PC-3 (cell line): ENCODE data around the gene CEPT1.

Experiments
- CTCF ChIP-seq: fragments of 300-600 bp; sonication (generic); conservative IDR thresholded peaks from 2 replicates; pipeline ENCODE4 v1.5.1; 2017; ENCODE audit warnings: antibody characterized with exemption, low read depth, mild to moderate bottlenecking, low read length
- EZH2 ChIP-seq: fragments of 300-600 bp; sonication (generic); IDR thresholded peaks from one replicate; pipeline ENCODE4 v1.6.1; 2017; ENCODE audit warnings: antibody characterized with exemption, mild to moderate bottlenecking, low read length; ENCODE audit not compliant: unreplicated experiment
- EZH2phosphoT487 ChIP-seq: fragments of 300-600 bp; sonication (generic); IDR thresholded peaks from 2 replicates; pipeline ENCODE4 v1.6.1; 2018; ENCODE audit warnings: mild to moderate bottlenecking, antibody characterized with exemption, low read length, borderline replicate concordance

GRCh38 chr1:111195002-111195684, 55.1 kb downstream of the CEPT1 start:
- no peak for TF ChIP-seq CTCF
- no peak for TF ChIP-seq EZH2
- no peak for TF ChIP-seq EZH2phosphoT487
